GM23338 (cell line): ENCODE results near the gene HMCN2. TPM values are rescaled to one million over a fixed set of nuclear protein-coding genes. Genes with fewer than 3 reads are reported as not detected.

Experiments used
- ATAC-seq: fragments of 200-7000 bp; cut with Tn5 transposase; 3 replicates; pipeline ENCODE4 v1.9.1; 2020
- DNase-seq: peaks from one replicate; pipeline ENCODE4 v3.0.0-alpha.2; 2015; ENCODE audit warnings: low spot score
- H2AFZ ChIP-seq: fragments of 200-600 bp; sonication (generic); 2 replicates; pipeline ENCODE4 v1.8.0; 2016; ENCODE audit warnings: antibody characterized with exemption, mild to moderate bottlenecking, moderate library complexity
- H3F3A ChIP-seq: fragments of 200-600 bp; sonication (generic); replicated peaks from 2 replicates; pipeline ENCODE4 v1.8.0; 2017; ENCODE audit warnings: antibody characterized with exemption, mixed run types, low read depth
- H3K27ac ChIP-seq: fragments of 200-600 bp; sonication (generic); 2 replicates; pipeline ENCODE4 v1.6.1; 2016; ENCODE audit warnings: low read depth
- H3K27me3 ChIP-seq: fragments of 200-600 bp; sonication (generic); 2 replicates; pipeline ENCODE4 v1.8.0; 2016; ENCODE audit warnings: mild to moderate bottlenecking, mixed run types, moderate library complexity; ENCODE audit not compliant: insufficient read depth
- H3K36me3 ChIP-seq: fragments of 200-600 bp; sonication (generic); 2 replicates; pipeline ENCODE4 v1.8.0; 2016; ENCODE audit warnings: mild to moderate bottlenecking; ENCODE audit not compliant: insufficient read depth
- H3K4me1 ChIP-seq: fragments of 200-600 bp; sonication (generic); 2 replicates; pipeline ENCODE4 v1.8.0; 2016; ENCODE audit warnings: mild to moderate bottlenecking, moderate library complexity; ENCODE audit not compliant: insufficient read depth
- H3K4me2 ChIP-seq: fragments of 200-600 bp; sonication (generic); 2 replicates; pipeline ENCODE4 v1.7.1; 2017; ENCODE audit warnings: mixed run types
- H3K4me3 ChIP-seq: fragments of 200-600 bp; sonication (generic); 2 replicates; pipeline ENCODE4 v1.6.1; 2016; ENCODE audit warnings: mixed run types
- H3K79me2 ChIP-seq: fragments of 200-600 bp; sonication (generic); replicated peaks from 2 replicates; pipeline ENCODE4 v1.8.0; 2017; ENCODE audit warnings: mild to moderate bottlenecking; ENCODE audit not compliant: insufficient read depth
- H3K9me2 ChIP-seq: fragments of 200-600 bp; sonication (generic); 2 replicates; pipeline ENCODE4 v1.8.0; 2017; ENCODE audit not compliant: insufficient read depth
- H4K20me1 ChIP-seq: fragments of 200-600 bp; sonication (generic); replicated peaks from 2 replicates; pipeline ENCODE4 v1.8.0; 2017; ENCODE audit warnings: mild to moderate bottlenecking; ENCODE audit not compliant: insufficient read depth
- H3K27ac Mint-ChIP-seq: 2 replicates; pipeline ENCODE4 v1.8.0; 2020; ENCODE audit warnings: inconsistent platforms, mild to moderate bottlenecking, moderate library complexity, mixed read lengths
- H3K27me3 Mint-ChIP-seq: 3 replicates; pipeline ENCODE4 v1.8.0; 2022; ENCODE audit warnings: low read depth, mild to moderate bottlenecking, moderate library complexity, mixed read lengths, inconsistent platforms; ENCODE audit not compliant: insufficient read depth, poor library complexity
- H3K36me3 Mint-ChIP-seq: 3 replicates; pipeline ENCODE4 v1.8.0; 2021; ENCODE audit warnings: low read depth, mild to moderate bottlenecking, inconsistent platforms, moderate library complexity, mixed read lengths
- H3K4me1 Mint-ChIP-seq: 3 replicates; pipeline ENCODE4 v1.8.0; 2020; ENCODE audit warnings: mild to moderate bottlenecking, inconsistent platforms, mixed read lengths
- H3K4me3 Mint-ChIP-seq: 3 replicates; pipeline ENCODE4 v1.8.0; 2021; ENCODE audit warnings: moderate library complexity, mild to moderate bottlenecking, inconsistent platforms, mixed read lengths
- H3K9me3 Mint-ChIP-seq: 3 replicates; pipeline ENCODE4 v1.8.0; 2020; ENCODE audit warnings: moderate library complexity, mild to moderate bottlenecking, inconsistent platforms, mixed read lengths
- CREB1 ChIP-seq: fragments of 250-450 bp; sonication (Bioruptor Pico); IDR thresholded peaks from 2 replicates; pipeline ENCODE4 v1.5.0; 2020; ENCODE audit warnings: low read depth, mild to moderate bottlenecking, moderate library complexity
- EZH2 ChIP-seq: fragments of 200-600 bp; sonication (generic); IDR thresholded peaks from one replicate; pipeline ENCODE4 v1.8.0; 2017; ENCODE audit warnings: antibody characterized with exemption, mild to moderate bottlenecking, low read depth; ENCODE audit not compliant: unreplicated experiment
- REST ChIP-seq: IDR thresholded peaks from one replicate; pipeline ENCODE4 v1.6.1; 2018; ENCODE audit warnings: antibody characterized with exemption; ENCODE audit not compliant: unreplicated experiment
- STAT1 ChIP-seq: IDR thresholded peaks from one replicate; pipeline ENCODE4 v1.6.1; 2016; ENCODE audit warnings: antibody characterized with exemption; ENCODE audit not compliant: unreplicated experiment
- polyA plus RNA-seq: library from polyadenylated mRNA; unstranded; fragments of >200 nt; fragmentation: Nextera tagmentation; extraction: Ambion mirVana; gene quantifications from 2 replicates; pipeline ENCODE4 v1.2.1, GENCODE V29; 2016
- total RNA-seq: library from RNA; depleted of rRNA; stranded (reverse); fragments of >200 nt; shearing (Covaris generic); gene quantifications from 2 replicates; pipeline ENCODE4 v1.2.3, GENCODE V29; 2014
- TF ChIP-seq, protein P1 (sequence below): IDR thresholded peaks from 2 replicates; pipeline ENCODE4 v1.6.1; 2016; ENCODE audit warnings: antibody characterized with exemption
- TF ChIP-seq, protein P2 (sequence below): fragments of 250-450 bp; sonication (Bioruptor Pico); IDR thresholded peaks from 2 replicates; pipeline ENCODE4 v1.5.0; 2020; ENCODE audit warnings: mild to moderate bottlenecking, moderate library complexity
- TF ChIP-seq, protein P3 (sequence below), 2 experiments: fragments of 200-600 bp in 1 of 2; sonication (generic) in 1 of 2; conservative IDR thresholded peaks; 2 replicates each; pipeline versions ENCODE4 v1.5.1 to v1.6.1; 2016 to 2017; ENCODE audit warnings: antibody characterized with exemption in 2 of 2, low read depth in 2 of 2, mild to moderate bottlenecking in 2 of 2, moderate library complexity in 1 of 2

HMCN2 gene
- total and polyA plus RNA-seq, 2 experiments from 2014 or later: 1.3 to 4.7 TPM

DNA sequence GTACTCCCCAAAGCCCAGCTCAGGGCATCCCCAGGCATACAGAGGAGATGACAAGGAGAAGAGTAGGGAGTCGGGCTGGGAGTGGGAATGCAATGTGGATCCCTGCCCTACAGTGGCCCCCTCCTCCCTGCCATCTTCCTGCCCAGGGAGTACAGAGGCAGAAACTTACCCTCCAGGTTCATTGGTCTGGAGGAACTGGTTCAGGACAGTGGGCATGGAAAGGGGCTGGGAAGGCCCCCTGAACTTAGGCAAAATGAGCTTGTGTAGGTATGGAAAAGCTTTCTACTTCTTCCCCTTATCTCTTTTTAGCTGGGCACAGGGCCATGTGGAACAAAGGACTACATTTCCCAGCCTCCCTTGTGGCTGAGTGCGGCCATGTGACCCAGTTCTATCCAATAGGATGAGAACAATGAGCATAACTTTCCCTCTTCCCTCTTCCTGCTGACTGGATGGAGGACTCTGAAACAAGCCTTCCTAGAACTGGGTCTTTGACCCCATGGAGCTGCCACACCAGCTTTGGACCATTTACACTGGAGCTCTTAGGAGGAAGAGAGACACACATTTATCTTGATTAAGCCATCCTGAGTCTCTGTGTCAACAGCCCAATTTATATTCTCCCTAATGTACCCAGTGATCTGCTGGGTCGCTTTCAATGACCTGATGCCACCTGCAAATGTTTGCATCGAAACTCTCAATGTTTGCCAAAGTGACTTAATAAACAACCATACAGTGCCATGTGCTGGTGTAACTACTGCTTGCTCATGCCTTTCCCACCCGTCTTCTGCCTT lies 25.0 kb upstream of the HMCN2 start:
- peaks cover 21% of the 10 kb centered on the region for H3K27me3 Mint-ChIP-seq
- Histone ChIP-seq H3K9me2 (no peaks in the 10 kb centered on the region), H3K36me3 (no peaks in the 10 kb centered on the region; the same call in 1 of the 2 replicates), H4K20me1 (no peaks in the 10 kb centered on the region), H3K27me3 (no peaks in the 10 kb centered on the region), H3K4me3 (no peak overlapping the region), H3K27ac (no peak overlapping the region), H3K4me2 (no peak overlapping the region), H2AFZ (no peak overlapping the region), H3K79me2 (no peaks in the 10 kb centered on the region), H3K4me1 (no peaks in the 10 kb centered on the region), H3F3A (no peaks in the 10 kb centered on the region)
- no peak overlapping the region for H3K4me3 Mint-ChIP-seq
- no peak for TF ChIP-seq REST
- TF ChIP-seq, protein P1, sequence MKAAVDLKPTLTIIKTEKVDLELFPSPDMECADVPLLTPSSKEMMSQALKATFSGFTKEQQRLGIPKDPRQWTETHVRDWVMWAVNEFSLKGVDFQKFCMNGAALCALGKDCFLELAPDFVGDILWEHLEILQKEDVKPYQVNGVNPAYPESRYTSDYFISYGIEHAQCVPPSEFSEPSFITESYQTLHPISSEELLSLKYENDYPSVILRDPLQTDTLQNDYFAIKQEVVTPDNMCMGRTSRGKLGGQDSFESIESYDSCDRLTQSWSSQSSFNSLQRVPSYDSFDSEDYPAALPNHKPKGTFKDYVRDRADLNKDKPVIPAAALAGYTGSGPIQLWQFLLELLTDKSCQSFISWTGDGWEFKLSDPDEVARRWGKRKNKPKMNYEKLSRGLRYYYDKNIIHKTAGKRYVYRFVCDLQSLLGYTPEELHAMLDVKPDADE: peak; percentile 79
- H3K9me3 Mint-ChIP-seq: no peaks in the 10 kb centered on the region; the same call in 2 of the 3 replicates
- peak; percentile 82 for DNase-seq
- ATAC-seq: peak; percentile 64
- no peak overlapping the region for H3K27ac Mint-ChIP-seq
- no peaks in the 10 kb centered on the region for H3K36me3 Mint-ChIP-seq
- peaks cover 27% of the 10 kb centered on the region for H3K4me1 Mint-ChIP-seq

DNA sequence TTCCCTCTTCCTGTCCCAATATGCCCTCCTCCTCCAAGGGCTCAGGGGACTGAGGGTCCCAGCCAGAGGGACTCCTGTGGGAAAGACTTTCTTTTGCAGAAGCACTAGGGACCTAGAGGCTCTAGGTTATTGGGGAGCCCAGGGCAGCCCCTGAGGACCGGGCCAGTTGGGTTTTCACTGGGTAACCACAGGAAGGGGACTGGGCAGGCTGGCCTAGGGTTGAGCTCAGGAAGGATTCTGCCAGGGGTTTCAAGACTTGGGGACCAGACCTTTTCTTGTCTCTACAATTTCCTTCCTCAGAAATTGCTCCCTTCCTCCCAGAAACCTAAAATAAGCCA lies 24.4 kb upstream of the HMCN2 start:
- H2AFZ ChIP-seq: no peak overlapping the region
- no peak overlapping the region for H3K4me2 ChIP-seq
- Mint-ChIP-seq H3K36me3 (no peaks in the 10 kb centered on the region), H3K4me3 (no peak overlapping the region), H3K27me3 (peaks cover 15% of the 10 kb centered on the region), H3K4me1 (peaks cover 22% of the 10 kb centered on the region), H3K9me3 (no peaks in the 10 kb centered on the region; the same call in 2 of the 3 replicates), H3K27ac (no peak overlapping the region)
- no peaks in the 10 kb centered on the region for H4K20me1 ChIP-seq
- no peaks in the 10 kb centered on the region for H3K79me2 ChIP-seq
- H3K36me3 ChIP-seq: no peaks in the 10 kb centered on the region; the same call in 1 of the 2 replicates
- no peak for DNase-seq
- no peaks in the 10 kb centered on the region for H3K27me3 ChIP-seq
- no peak overlapping the region for H3K27ac ChIP-seq
- H3K4me1 ChIP-seq: no peaks in the 10 kb centered on the region
- H3K4me3 ChIP-seq: no peak overlapping the region
- H3K9me2 ChIP-seq: no peaks in the 10 kb centered on the region
- ATAC-seq: no peak
- no peak for TF ChIP-seq CREB1 (CRISPR knock-in tag)
- TF ChIP-seq, protein P2, sequence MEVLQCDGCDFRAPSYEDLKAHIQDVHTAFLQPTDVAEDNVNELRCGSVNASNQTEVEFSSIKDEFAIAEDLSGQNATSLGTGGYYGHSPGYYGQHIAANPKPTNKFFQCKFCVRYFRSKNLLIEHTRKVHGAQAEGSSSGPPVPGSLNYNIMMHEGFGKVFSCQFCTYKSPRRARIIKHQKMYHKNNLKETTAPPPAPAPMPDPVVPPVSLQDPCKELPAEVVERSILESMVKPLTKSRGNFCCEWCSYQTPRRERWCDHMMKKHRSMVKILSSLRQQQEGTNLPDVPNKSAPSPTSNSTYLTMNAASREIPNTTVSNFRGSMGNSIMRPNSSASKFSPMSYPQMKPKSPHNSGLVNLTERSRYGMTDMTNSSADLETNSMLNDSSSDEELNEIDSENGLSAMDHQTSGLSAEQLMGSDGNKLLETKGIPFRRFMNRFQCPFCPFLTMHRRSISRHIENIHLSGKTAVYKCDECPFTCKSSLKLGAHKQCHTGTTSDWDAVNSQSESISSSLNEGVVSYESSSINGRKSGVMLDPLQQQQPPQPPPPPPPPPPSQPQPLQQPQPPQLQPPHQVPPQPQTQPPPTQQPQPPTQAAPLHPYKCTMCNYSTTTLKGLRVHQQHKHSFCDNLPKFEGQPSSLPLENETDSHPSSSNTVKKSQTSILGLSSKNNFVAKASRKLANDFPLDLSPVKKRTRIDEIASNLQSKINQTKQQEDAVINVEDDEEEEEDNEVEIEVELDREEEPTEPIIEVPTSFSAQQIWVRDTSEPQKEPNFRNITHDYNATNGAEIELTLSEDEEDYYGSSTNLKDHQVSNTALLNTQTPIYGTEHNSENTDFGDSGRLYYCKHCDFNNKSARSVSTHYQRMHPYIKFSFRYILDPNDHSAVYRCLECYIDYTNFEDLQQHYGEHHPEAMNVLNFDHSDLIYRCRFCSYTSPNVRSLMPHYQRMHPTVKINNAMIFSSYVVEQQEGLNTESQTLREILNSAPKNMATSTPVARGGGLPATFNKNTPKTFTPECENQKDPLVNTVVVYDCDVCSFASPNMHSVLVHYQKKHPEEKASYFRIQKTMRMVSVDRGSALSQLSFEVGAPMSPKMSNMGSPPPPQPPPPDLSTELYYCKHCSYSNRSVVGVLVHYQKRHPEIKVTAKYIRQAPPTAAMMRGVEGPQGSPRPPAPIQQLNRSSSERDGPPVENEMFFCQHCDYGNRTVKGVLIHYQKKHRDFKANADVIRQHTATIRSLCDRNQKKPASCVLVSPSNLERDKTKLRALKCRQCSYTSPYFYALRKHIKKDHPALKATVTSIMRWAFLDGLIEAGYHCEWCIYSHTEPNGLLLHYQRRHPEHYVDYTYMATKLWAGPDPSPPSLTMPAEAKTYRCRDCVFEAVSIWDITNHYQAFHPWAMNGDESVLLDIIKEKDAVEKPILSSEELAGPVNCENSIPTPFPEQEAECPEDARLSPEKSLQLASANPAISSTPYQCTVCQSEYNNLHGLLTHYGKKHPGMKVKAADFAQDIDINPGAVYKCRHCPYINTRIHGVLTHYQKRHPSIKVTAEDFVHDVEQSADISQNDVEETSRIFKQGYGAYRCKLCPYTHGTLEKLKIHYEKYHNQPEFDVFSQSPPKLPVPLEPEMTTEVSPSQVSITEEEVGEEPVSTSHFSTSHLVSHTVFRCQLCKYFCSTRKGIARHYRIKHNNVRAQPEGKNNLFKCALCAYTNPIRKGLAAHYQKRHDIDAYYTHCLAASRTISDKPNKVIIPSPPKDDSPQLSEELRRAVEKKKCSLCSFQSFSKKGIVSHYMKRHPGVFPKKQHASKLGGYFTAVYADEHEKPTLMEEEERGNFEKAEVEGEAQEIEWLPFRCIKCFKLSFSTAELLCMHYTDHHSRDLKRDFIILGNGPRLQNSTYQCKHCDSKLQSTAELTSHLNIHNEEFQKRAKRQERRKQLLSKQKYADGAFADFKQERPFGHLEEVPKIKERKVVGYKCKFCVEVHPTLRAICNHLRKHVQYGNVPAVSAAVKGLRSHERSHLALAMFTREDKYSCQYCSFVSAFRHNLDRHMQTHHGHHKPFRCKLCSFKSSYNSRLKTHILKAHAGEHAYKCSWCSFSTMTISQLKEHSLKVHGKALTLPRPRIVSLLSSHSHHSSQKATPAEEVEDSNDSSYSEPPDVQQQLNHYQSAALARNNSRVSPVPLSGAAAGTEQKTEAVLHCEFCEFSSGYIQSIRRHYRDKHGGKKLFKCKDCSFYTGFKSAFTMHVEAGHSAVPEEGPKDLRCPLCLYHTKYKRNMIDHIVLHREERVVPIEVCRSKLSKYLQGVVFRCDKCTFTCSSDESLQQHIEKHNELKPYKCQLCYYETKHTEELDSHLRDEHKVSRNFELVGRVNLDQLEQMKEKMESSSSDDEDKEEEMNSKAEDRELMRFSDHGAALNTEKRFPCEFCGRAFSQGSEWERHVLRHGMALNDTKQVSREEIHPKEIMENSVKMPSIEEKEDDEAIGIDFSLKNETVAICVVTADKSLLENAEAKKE (CRISPR knock-in tag): no peak
- no peak for TF ChIP-seq EZH2
- TF ChIP-seq STAT1: no peak
- TF ChIP-seq, protein P3, sequence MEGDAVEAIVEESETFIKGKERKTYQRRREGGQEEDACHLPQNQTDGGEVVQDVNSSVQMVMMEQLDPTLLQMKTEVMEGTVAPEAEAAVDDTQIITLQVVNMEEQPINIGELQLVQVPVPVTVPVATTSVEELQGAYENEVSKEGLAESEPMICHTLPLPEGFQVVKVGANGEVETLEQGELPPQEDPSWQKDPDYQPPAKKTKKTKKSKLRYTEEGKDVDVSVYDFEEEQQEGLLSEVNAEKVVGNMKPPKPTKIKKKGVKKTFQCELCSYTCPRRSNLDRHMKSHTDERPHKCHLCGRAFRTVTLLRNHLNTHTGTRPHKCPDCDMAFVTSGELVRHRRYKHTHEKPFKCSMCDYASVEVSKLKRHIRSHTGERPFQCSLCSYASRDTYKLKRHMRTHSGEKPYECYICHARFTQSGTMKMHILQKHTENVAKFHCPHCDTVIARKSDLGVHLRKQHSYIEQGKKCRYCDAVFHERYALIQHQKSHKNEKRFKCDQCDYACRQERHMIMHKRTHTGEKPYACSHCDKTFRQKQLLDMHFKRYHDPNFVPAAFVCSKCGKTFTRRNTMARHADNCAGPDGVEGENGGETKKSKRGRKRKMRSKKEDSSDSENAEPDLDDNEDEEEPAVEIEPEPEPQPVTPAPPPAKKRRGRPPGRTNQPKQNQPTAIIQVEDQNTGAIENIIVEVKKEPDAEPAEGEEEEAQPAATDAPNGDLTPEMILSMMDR (conservative IDR thresholded peaks at IDR 0.05; ENCODE audit: low read depth in 2 of 2): no peak
- H3F3A ChIP-seq: no peaks in the 10 kb centered on the region
